GM21447 (cell line): ENCODE measurements around the gene CNIH3.

ENCODE experiments used
- ATAC-seq: cut with Tn5 transposase; IDR thresholded peaks from one replicate; pipeline ENCODE4 v1.9.1; 2021; ENCODE audit not compliant: unreplicated experiment

Gene CNIH3

GRCh38 chr1:224613486-224613885, 2.6 kb upstream of the CNIH3 start:
- no peak for ATAC-seq

GRCh38 chr1:224616756-224617409, 766 bp downstream of the CNIH3 start:
- ATAC-seq, result no peak

GRCh38 chr1:224617410-224618355, 1.6 kb downstream of the CNIH3 start:
- ATAC-seq, result no peak

GRCh38 chr1:224619209-224619608, 3.1 kb downstream of the CNIH3 start:
- no peak for ATAC-seq

GRCh38 chr1:224620105-224620504, 4.0 kb downstream of the CNIH3 start:
- no peak for ATAC-seq

GRCh38 chr1:224621813-224622682, 5.9 kb downstream of the CNIH3 start:
- ATAC-seq, result no peak

GRCh38 chr1:224622831-224623230, 6.7 kb downstream of the CNIH3 start:
- ATAC-seq, result no peak

- ATAC-seq, result no peak
These were observed 7.2 kb downstream of the CNIH3 start for GRCh38 chr1:224623310-224623714.

- peak; percentile 85 for ATAC-seq
These were observed 7.7 kb downstream of the CNIH3 start for GRCh38 chr1:224623743-224624333.

- ATAC-seq, result no peak
These were observed 8.3 kb downstream of the CNIH3 start for GRCh38 chr1:224624432-224624831.

- no peak for ATAC-seq
These were observed 9.9 kb downstream of the CNIH3 start for GRCh38 chr1:224626042-224626441.

GRCh38 chr1:224629965-224630364, 13.8 kb downstream of the CNIH3 start:
- ATAC-seq, result no peak

- ATAC-seq, result no peak
These were observed 15.5 kb downstream of the CNIH3 start for GRCh38 chr1:224631462-224632115.

GRCh38 chr1:224632381-224632871, 16.3 kb downstream of the CNIH3 start:
- no peak for ATAC-seq

- ATAC-seq, result no peak
These were observed 16.8 kb downstream of the CNIH3 start for GRCh38 chr1:224632921-224633321.

GRCh38 chr1:224635356-224635755, 19.2 kb downstream of the CNIH3 start:
- ATAC-seq, result no peak

GRCh38 chr1:224637515-224637914, 21.4 kb downstream of the CNIH3 start:
- ATAC-seq, result no peak

- no peak for ATAC-seq
These were observed 21.8 kb downstream of the CNIH3 start for GRCh38 chr1:224637936-224638335.

- no peak for ATAC-seq
These were observed 23.4 kb downstream of the CNIH3 start for GRCh38 chr1:224639426-224639975.

- ATAC-seq, result no peak
These were observed 23.9 kb downstream of the CNIH3 start for GRCh38 chr1:224640018-224640417.
